Measurements from ENCODE around the gene BHMT2. TPM values are rescaled to one million over a fixed set of nuclear protein-coding genes. Genes with fewer than 3 reads are reported as not detected.

Gene BHMT2
- total RNA-seq, 2 donors from 2014 or later, result 0.46 TPM; not detected in 1

- Histone ChIP-seq H3K27me3 (ENCODE audit: control insufficient read depth, insufficient read depth, low read length, poor library complexity, severe bottlenecking) (no peaks in the 10 kb centered on the region), H3K9ac (ENCODE audit: extremely low read depth, low read length, poor library complexity, severe bottlenecking) (no peak overlapping the region), H3K4me3 (ENCODE audit: low read length) (no peak overlapping the region), H3K4me1 (ENCODE audit: control insufficient read depth, insufficient read depth, low read length) (no peaks in the 10 kb centered on the region), H3K9me3 (ENCODE audit: control insufficient read depth, low read length) (no peaks in the 10 kb centered on the region), H3K36me3 (ENCODE audit: control insufficient read depth, insufficient read depth, low read length) (no peaks in the 10 kb centered on the region), H3K27ac (ENCODE audit: low read depth, low read length) (no peak overlapping the region)
- H3K9me3 Mint-ChIP-seq, result no peaks in the 10 kb centered on the region
- WGBS, 2 experiments (ENCODE audit: insufficient coverage in 1 of 2, insufficient read length in 1 of 2), result 83 to 100% methylated on average over 1 of the region's 2 CpGs
- no peaks in the 10 kb centered on the region for H3K36me3 Mint-ChIP-seq (ENCODE audit: low read depth)
- no peak overlapping the region for H3K27ac Mint-ChIP-seq
- H3K4me1 Mint-ChIP-seq, result peaks cover 15% of the 10 kb centered on the region
- TF ChIP-seq CTCF (conservative IDR thresholded peaks at IDR 0.05), result no peak
- DNase-seq, result no peak
- peaks cover 10% of the 10 kb centered on the region for H3K27me3 Mint-ChIP-seq (ENCODE audit: insufficient read depth)
- no peak overlapping the region for H3K4me3 Mint-ChIP-seq
These were observed 46.8 kb upstream of the BHMT2 start for GRCh38 chr5:79022771-79023170.

GRCh38 chr5:79023348-79023747 lies 46.2 kb upstream of the BHMT2 start:
- Mint-ChIP-seq H3K9me3 (no peaks in the 10 kb centered on the region), H3K36me3 (ENCODE audit: low read depth) (no peaks in the 10 kb centered on the region), H3K27me3 (ENCODE audit: insufficient read depth) (peaks cover 8% of the 10 kb centered on the region), H3K4me3 (no peak overlapping the region), H3K27ac (no peak overlapping the region), H3K4me1 (peaks cover 15% of the 10 kb centered on the region)
- Histone ChIP-seq H3K9me3 (ENCODE audit: control insufficient read depth, low read length) (no peaks in the 10 kb centered on the region), H3K4me3 (ENCODE audit: low read length) (no peak overlapping the region), H3K27ac (ENCODE audit: low read depth, low read length) (no peak overlapping the region), H3K27me3 (ENCODE audit: control insufficient read depth, insufficient read depth, low read length, poor library complexity, severe bottlenecking) (no peaks in the 10 kb centered on the region), H3K4me1 (ENCODE audit: control insufficient read depth, insufficient read depth, low read length) (no peaks in the 10 kb centered on the region), H3K9ac (ENCODE audit: extremely low read depth, low read length, poor library complexity, severe bottlenecking) (no peak overlapping the region), H3K36me3 (ENCODE audit: control insufficient read depth, insufficient read depth, low read length) (no peaks in the 10 kb centered on the region)
- no peak for TF ChIP-seq CTCF (conservative IDR thresholded peaks at IDR 0.05)
- no peak for DNase-seq
- 93 to 100% methylated on average over 1 of the region's 1 CpG for WGBS, 2 experiments (ENCODE audit: insufficient coverage in 1 of 2, insufficient read length in 1 of 2)

GRCh38 chr5:79023947-79024346 lies 45.6 kb upstream of the BHMT2 start:
- Histone ChIP-seq H3K36me3 (ENCODE audit: control insufficient read depth, insufficient read depth, low read length) (no peaks in the 10 kb centered on the region), H3K4me1 (ENCODE audit: control insufficient read depth, insufficient read depth, low read length) (no peaks in the 10 kb centered on the region), H3K9me3 (ENCODE audit: control insufficient read depth, low read length) (no peaks in the 10 kb centered on the region), H3K27ac (ENCODE audit: low read depth, low read length) (no peak overlapping the region), H3K4me3 (ENCODE audit: low read length) (no peak overlapping the region), H3K27me3 (ENCODE audit: control insufficient read depth, insufficient read depth, low read length, poor library complexity, severe bottlenecking) (no peaks in the 10 kb centered on the region), H3K9ac (ENCODE audit: extremely low read depth, low read length, poor library complexity, severe bottlenecking) (no peak overlapping the region)
- Mint-ChIP-seq H3K36me3 (ENCODE audit: low read depth) (no peaks in the 10 kb centered on the region), H3K4me3 (no peak overlapping the region), H3K9me3 (no peaks in the 10 kb centered on the region), H3K4me1 (peaks cover 15% of the 10 kb centered on the region), H3K27me3 (ENCODE audit: insufficient read depth) (peaks cover 8% of the 10 kb centered on the region), H3K27ac (no peak overlapping the region)
- WGBS, 2 experiments (ENCODE audit: insufficient coverage in 1 of 2, insufficient read length in 1 of 2), result 89 to 93% methylated on average over 1 of the region's 1 CpG
- no peak for TF ChIP-seq CTCF (conservative IDR thresholded peaks at IDR 0.05)
- no peak for DNase-seq

Measured in endodermal cell (in vitro differentiated cells).